K562 (cell line): Measurements from ENCODE around the gene IRF3. TPM values are rescaled to one million over a fixed set of nuclear protein-coding genes. Genes with fewer than 3 reads are reported as not detected.

ENCODE experiments used
- KLF10 ChIP-seq: fragments of 250-450 bp; sonication (Bioruptor Pico); IDR thresholded peaks from 2 replicates; pipeline ENCODE4 v1.6.1; 2021; ENCODE audit warnings: matching md5 sums
- TAF1 ChIP-seq: IDR thresholded peaks from 2 replicates; pipeline ENCODE4 v1.6.1; 2011; ENCODE audit warnings: mild to moderate bottlenecking, low read length, moderate library complexity; ENCODE audit not compliant: insufficient read depth, control insufficient read depth, severe bottlenecking; ENCODE audit errors: extremely low read depth
- ZNF318 ChIP-seq, 2 experiments: fragments of 450-650 bp; IDR thresholded peaks; 2 replicates each; pipeline ENCODE4 v1.6.1; 2016; ENCODE audit warnings: mild to moderate bottlenecking in 2 of 2, borderline replicate concordance in 1 of 2, low read depth in 1 of 2, moderate library complexity in 1 of 2
- polyA plus RNA-seq, 8 experiments: library from polyadenylated mRNA; depleted of rRNA in 4 of 8; stranded (reverse) in 5 of 8; unstranded in 3 of 8; fragments of >200 nt; fragmentation: Nextera tagmentation in 2 of 8; fragmentation: Illumina TruSeq in 1 of 8; extraction: Ambion mirVana in 2 of 8; extraction: Trizol in 1 of 8; gene quantifications; 2 replicates each; pipeline versions ENCODE4 v1.2.1 to v1.2.3, GENCODE V29; 2011 to 2014; ENCODE audit warnings: inconsistent platforms in 1 of 8, missing spikeins in 1 of 8
- total RNA-seq, 7 experiments: library from RNA; depleted of rRNA in 6 of 7; stranded (reverse); fragments of >200 nt in 6 of 7; fragmentation: Illumina TruSeq in 2 of 7; extraction: Trizol in 2 of 7; gene quantifications; 2 replicates each; pipeline versions ENCODE4 v1.2.1 to v1.2.3, GENCODE V29; 2011 to 2021; ENCODE audit warnings: low replicate concordance in 1 of 7

Gene IRF3
- total and polyA plus RNA-seq, 9 of the 15 experiments (the other 6 are each of a cell fraction or from before 2014, with no cell fraction given), result 7.5 to 145 (median 65.4) TPM

DNA sequence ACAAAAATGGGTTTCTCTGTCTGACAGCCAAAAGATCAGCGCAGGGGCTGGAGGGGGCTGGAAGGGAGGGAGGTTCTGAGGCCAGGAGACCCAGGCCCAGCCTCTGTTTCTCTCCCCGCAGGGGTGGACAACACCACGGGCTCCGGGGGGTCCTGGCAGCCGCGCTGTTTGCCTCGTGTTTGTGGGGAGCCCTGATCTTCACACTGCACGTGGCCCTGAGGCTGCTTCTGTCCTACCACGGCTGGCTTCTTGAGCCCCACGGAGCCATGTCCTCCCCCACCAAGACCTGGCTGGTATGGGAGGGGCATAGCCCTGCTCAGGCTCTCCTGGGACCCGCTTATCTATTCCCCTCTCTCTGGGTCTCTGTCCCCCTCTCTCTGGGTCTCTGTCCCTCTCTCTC lies 34.9 kb upstream of the IRF3 start (continued):
- TF ChIP-seq TAF1, result no peak
- TF ChIP-seq KLF10 (CRISPR knock-in tag), result no peak
- no peak for TF ChIP-seq ZNF318 (IDR thresholded peaks at IDR 0.05; ENCODE audit: borderline replicate concordance in 1 of 2, low read depth in 1 of 2)
